Osteocyte (in vitro differentiated cells): ENCODE measurements around the gene ZBTB22. TPM values are rescaled to one million over a fixed set of nuclear protein-coding genes. Genes with fewer than 3 reads are reported as not detected.
A peak's percentile ranks its signal among the peaks of the same experiment; 100 is the strongest.
"Not testable (repeated sequence)": the region's sequence is repeated elsewhere in the genome, so short reads cannot be mapped to it uniquely, and the experiment has no call there.

Experiments
- DNase-seq: peaks from one replicate; pipeline ENCODE4 v3.0.0; 2021; ENCODE audit warnings: mixed read lengths; ENCODE audit not compliant: unreplicated experiment; ENCODE audit errors: extremely low spot score
- H3K27ac Mint-ChIP-seq: one replicate; pipeline ENCODE4 v1.8.0; 2021; ENCODE audit warnings: mild to moderate bottlenecking, mixed read lengths; ENCODE audit not compliant: unreplicated experiment
- H3K27me3 Mint-ChIP-seq: one replicate; pipeline ENCODE4 v1.8.0; 2021; ENCODE audit warnings: mixed read lengths; ENCODE audit not compliant: unreplicated experiment
- H3K36me3 Mint-ChIP-seq: one replicate; pipeline ENCODE4 v1.8.0; 2021; ENCODE audit warnings: mixed read lengths; ENCODE audit not compliant: unreplicated experiment
- H3K4me1 Mint-ChIP-seq: one replicate; pipeline ENCODE4 v1.8.0; 2021; ENCODE audit warnings: mixed read lengths; ENCODE audit not compliant: unreplicated experiment
- H3K4me3 Mint-ChIP-seq: one replicate; pipeline ENCODE4 v1.8.0; 2021; ENCODE audit warnings: mild to moderate bottlenecking, moderate library complexity, mixed read lengths; ENCODE audit not compliant: unreplicated experiment
- H3K9me3 Mint-ChIP-seq: one replicate; pipeline ENCODE4 v1.8.0; 2021; ENCODE audit warnings: mixed read lengths; ENCODE audit not compliant: unreplicated experiment
- total RNA-seq: library from RNA; stranded (reverse); gene quantifications from 2 replicates; pipeline ENCODE4 v1.2.1, GENCODE V29; 2021
- TF ChIP-seq, protein P1 (sequence below): fragments of 200-600 bp; sonication (generic); IDR thresholded peaks from 2 replicates; pipeline ENCODE4 v1.5.0; 2021; ENCODE audit warnings: antibody characterized with exemption, mild to moderate bottlenecking, moderate library complexity

ZBTB22 gene
- total RNA-seq, 1 donor from 2014 or later, result 29.3 TPM

- TF ChIP-seq, protein P1, sequence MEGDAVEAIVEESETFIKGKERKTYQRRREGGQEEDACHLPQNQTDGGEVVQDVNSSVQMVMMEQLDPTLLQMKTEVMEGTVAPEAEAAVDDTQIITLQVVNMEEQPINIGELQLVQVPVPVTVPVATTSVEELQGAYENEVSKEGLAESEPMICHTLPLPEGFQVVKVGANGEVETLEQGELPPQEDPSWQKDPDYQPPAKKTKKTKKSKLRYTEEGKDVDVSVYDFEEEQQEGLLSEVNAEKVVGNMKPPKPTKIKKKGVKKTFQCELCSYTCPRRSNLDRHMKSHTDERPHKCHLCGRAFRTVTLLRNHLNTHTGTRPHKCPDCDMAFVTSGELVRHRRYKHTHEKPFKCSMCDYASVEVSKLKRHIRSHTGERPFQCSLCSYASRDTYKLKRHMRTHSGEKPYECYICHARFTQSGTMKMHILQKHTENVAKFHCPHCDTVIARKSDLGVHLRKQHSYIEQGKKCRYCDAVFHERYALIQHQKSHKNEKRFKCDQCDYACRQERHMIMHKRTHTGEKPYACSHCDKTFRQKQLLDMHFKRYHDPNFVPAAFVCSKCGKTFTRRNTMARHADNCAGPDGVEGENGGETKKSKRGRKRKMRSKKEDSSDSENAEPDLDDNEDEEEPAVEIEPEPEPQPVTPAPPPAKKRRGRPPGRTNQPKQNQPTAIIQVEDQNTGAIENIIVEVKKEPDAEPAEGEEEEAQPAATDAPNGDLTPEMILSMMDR, result no peak
- H3K4me3 Mint-ChIP-seq, result peak overlapping the region; percentile 59
- no peaks in the 10 kb centered on the region for H3K9me3 Mint-ChIP-seq
- no peaks in the 10 kb centered on the region for H3K27me3 Mint-ChIP-seq
- no peak overlapping the region for H3K27ac Mint-ChIP-seq
- no peak for DNase-seq
- peaks cover 18% of the 10 kb centered on the region for H3K36me3 Mint-ChIP-seq
- peaks cover 32% of the 10 kb centered on the region for H3K4me1 Mint-ChIP-seq
Measured at GRCh38 chr6:33286946-33287914, 30.3 kb downstream of the ZBTB22 start.

DNA sequence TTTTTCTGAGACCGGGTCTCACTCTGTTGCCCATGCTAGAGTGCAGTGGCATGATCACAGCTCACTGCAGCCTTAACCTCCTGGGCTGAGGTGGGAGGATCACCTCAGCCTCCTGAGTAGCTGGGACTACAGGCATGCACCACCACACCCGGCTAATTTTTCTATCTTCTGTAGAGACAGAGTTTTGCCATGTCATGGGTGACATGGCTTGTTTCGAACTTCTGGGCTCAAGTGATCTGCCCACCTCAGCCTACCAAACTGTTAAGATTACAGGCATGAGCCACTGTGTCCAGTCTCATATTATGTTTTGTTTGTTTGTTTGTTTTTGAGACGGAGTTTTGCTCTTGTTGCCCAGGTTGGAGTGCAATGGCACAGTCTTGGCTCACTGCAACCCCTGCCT is 32.3 kb downstream of the ZBTB22 start:
- not testable (repeated sequence) for H3K4me3 Mint-ChIP-seq, H3K27me3 Mint-ChIP-seq, H3K9me3 Mint-ChIP-seq, DNase-seq, H3K27ac Mint-ChIP-seq
- peaks cover 24% of the 10 kb centered on the region for H3K4me1 Mint-ChIP-seq
- H3K36me3 Mint-ChIP-seq, result peaks cover 18% of the 10 kb centered on the region

GRCh38 chr6:33280539-33280938 is 37.0 kb downstream of the ZBTB22 start:
- no peak overlapping the region for H3K4me3 Mint-ChIP-seq
- H3K9me3 Mint-ChIP-seq, result no peaks in the 10 kb centered on the region
- peaks cover 22% of the 10 kb centered on the region for H3K4me1 Mint-ChIP-seq
- peaks cover 12% of the 10 kb centered on the region for H3K36me3 Mint-ChIP-seq
- no peak for DNase-seq
- TF ChIP-seq, protein P1, result no peak
- H3K27ac Mint-ChIP-seq, result no peak overlapping the region
- no peaks in the 10 kb centered on the region for H3K27me3 Mint-ChIP-seq

DNA sequence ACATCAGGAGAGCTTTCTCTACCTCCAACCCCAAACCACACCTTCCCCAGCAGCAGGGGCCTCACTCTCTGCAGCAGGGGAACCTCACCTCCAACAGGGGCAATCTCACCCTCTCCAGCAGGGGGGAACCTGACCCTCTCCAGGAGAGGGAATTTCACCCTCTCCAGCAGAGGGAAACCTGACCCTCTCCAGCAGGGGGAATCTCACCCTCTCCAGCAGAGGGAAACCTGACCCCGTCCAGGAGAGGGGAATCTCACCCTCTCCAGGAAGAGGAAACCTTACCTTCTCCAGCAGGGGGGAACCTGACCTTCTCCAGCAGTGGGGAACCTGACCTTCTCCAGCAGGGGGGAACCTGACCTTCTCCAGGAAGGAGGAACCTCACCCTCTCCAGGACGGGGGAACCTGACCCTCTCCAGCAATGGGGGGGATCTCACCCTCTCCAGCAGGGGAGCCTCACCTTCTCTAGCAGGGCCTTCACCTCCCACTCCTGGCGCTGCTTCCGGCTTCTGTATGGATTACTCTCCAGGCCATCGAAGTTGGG is 37.5 kb downstream of the ZBTB22 start:
- no peak for DNase-seq
- Mint-ChIP-seq H3K9me3 (no peaks in the 10 kb centered on the region), H3K36me3 (peaks cover 13% of the 10 kb centered on the region), H3K4me1 (peaks cover 27% of the 10 kb centered on the region), H3K27ac (no peak overlapping the region), H3K27me3 (no peaks in the 10 kb centered on the region), H3K4me3 (no peak overlapping the region)
- TF ChIP-seq, protein P1, result peak; percentile 42

GRCh38 chr6:33279257-33279695 is 38.3 kb downstream of the ZBTB22 start:
- no peak for DNase-seq
- no peaks in the 10 kb centered on the region for H3K9me3 Mint-ChIP-seq
- peaks cover 34% of the 10 kb centered on the region for H3K4me1 Mint-ChIP-seq
- H3K27me3 Mint-ChIP-seq, result no peaks in the 10 kb centered on the region
- H3K4me3 Mint-ChIP-seq, result no peak overlapping the region
- TF ChIP-seq, protein P1, result no peak
- no peak overlapping the region for H3K27ac Mint-ChIP-seq
- H3K36me3 Mint-ChIP-seq, result peaks cover 19% of the 10 kb centered on the region
